PC-3 (cell line): ENCODE measurements around the gene EXOC6B. TPM values are rescaled to one million over a fixed set of nuclear protein-coding genes. Genes with fewer than 3 reads are reported as not detected.

Source experiments
- ATAC-seq: fragments of 200-7000 bp; cut with Tn5 transposase; 2 replicates; pipeline ENCODE4 v1.9.1; 2020; ENCODE audit warnings: mild to moderate bottlenecking, moderate library complexity
- BruUV-seq: library from RNA; stranded (reverse); fragments of 400-500 nt; replicated peaks from 2 replicates; lab custom pipeline; 2021; lab: Mats Ljungman, UMichigan
- CTCF ChIA-PET: fragments of 300-600 bp; sonication (Branson Sonifier 250); formaldehyde crosslinking; loops from one replicate; lab custom pipeline; 2022; ENCODE audit warnings: antibody characterized with exemption; lab: Charles Lee
- POLR2A ChIA-PET: fragments of 300-600 bp; sonication (Branson Sonifier 250); formaldehyde crosslinking; loops from one replicate; lab custom pipeline; 2022; ENCODE audit warnings: antibody characterized with exemption; ENCODE audit not compliant: unreplicated experiment; lab: Charles Lee
- DNase-seq: peaks from one replicate; pipeline ENCODE4 v3.0.0-alpha.2; 2015
- H2AFZ ChIP-seq: fragments of 300-600 bp; sonication (generic); 2 replicates; pipeline ENCODE4 v1.6.0; 2016; ENCODE audit warnings: antibody characterized with exemption, low read length
- H3F3A ChIP-seq: fragments of 300-600 bp; sonication (generic); one replicate; pipeline ENCODE4 v1.6.0; 2017; ENCODE audit warnings: antibody characterized with exemption, low read length, control low read depth, mild to moderate bottlenecking; ENCODE audit not compliant: unreplicated experiment
- H3K27ac ChIP-seq: fragments of 300-600 bp; sonication (generic); 2 replicates; pipeline ENCODE4 v1.5.1; 2016; ENCODE audit warnings: mild to moderate bottlenecking, low read length
- H3K27me3 ChIP-seq: fragments of 300-600 bp; sonication (generic); 2 replicates; pipeline ENCODE4 v1.6.1; 2016; ENCODE audit warnings: low read length, mixed read lengths
- H3K36me3 ChIP-seq: fragments of 300-600 bp; sonication (generic); 2 replicates; pipeline ENCODE4 v1.6.1; 2016; ENCODE audit warnings: low read depth, mixed run types, low read length, mixed read lengths
- H3K4me1 ChIP-seq: fragments of 300-600 bp; sonication (generic); 2 replicates; pipeline ENCODE4 v1.5.1; 2016; ENCODE audit warnings: low read length; ENCODE audit not compliant: insufficient read depth
- H3K4me2 ChIP-seq: fragments of 300-600 bp; sonication (generic); 2 replicates; pipeline ENCODE4 v1.6.0; 2016; ENCODE audit warnings: low read length
- H3K4me3 ChIP-seq: fragments of 300-600 bp; sonication (generic); 2 replicates; pipeline ENCODE4 v1.5.1; 2016; ENCODE audit warnings: mild to moderate bottlenecking, low read length, mixed read lengths
- H3K79me2 ChIP-seq: fragments of 300-600 bp; sonication (generic); 2 replicates; pipeline ENCODE4 v1.6.1; 2017; ENCODE audit warnings: low read length, mixed read lengths
- H3K9ac ChIP-seq: fragments of 300-600 bp; sonication (generic); 2 replicates; pipeline ENCODE4 v1.6.0; 2016; ENCODE audit warnings: mild to moderate bottlenecking, low read length
- H3K9me2 ChIP-seq: fragments of 300-600 bp; sonication (generic); replicated peaks from 2 replicates; pipeline ENCODE4 v1.6.1; 2016; ENCODE audit warnings: mixed run types, low read length, mixed read lengths
- H3K9me3 ChIP-seq: fragments of 300-600 bp; sonication (generic); 2 replicates; pipeline ENCODE4 v1.6.1; 2016; ENCODE audit warnings: low read length, mixed read lengths
- H4K20me1 ChIP-seq: fragments of 300-600 bp; sonication (generic); 2 replicates; pipeline ENCODE4 v1.6.1; 2016; ENCODE audit warnings: low read length, mixed read lengths
- CTCF ChIP-seq: fragments of 300-600 bp; sonication (generic); conservative IDR thresholded peaks from 2 replicates; pipeline ENCODE4 v1.5.1; 2017; ENCODE audit warnings: antibody characterized with exemption, low read depth, mild to moderate bottlenecking, low read length
- EZH2 ChIP-seq: fragments of 300-600 bp; sonication (generic); IDR thresholded peaks from one replicate; pipeline ENCODE4 v1.6.1; 2017; ENCODE audit warnings: antibody characterized with exemption, mild to moderate bottlenecking, low read length; ENCODE audit not compliant: unreplicated experiment
- EZH2phosphoT487 ChIP-seq: fragments of 300-600 bp; sonication (generic); IDR thresholded peaks from 2 replicates; pipeline ENCODE4 v1.6.1; 2018; ENCODE audit warnings: mild to moderate bottlenecking, antibody characterized with exemption, low read length, borderline replicate concordance
- intact Hi-C: fragments of 100-400 bp; cut with micrococcal nuclease; formaldehyde crosslinking; loops from 2 replicates; pipeline ENCODE4 v1.9.0; 2023
- total RNA-seq: library from RNA; depleted of rRNA; stranded (reverse); fragments of >200 nt; gene quantifications from 2 replicates; pipeline ENCODE4 v1.2.3, GENCODE V29; 2014

Gene EXOC6B
- total RNA-seq, 1 experiment from 2014 or later, result 13.9 TPM

- intact Hi-C loops, result no loop called here
- TF ChIP-seq EZH2phosphoT487 (no peak), CTCF (no peak), EZH2 (no peak)
- no peaks in the 10 kb centered on the region for H3F3A ChIP-seq
- H4K20me1 ChIP-seq, result no peaks in the 10 kb centered on the region
- H2AFZ ChIP-seq, result no peak overlapping the region
- H3K27me3 ChIP-seq, result no peaks in the 10 kb centered on the region
- H3K36me3 ChIP-seq, result 0 out of 2 replicates have a peak, but pooled peaks cover 4% of the 10 kb centered on the region
- BruUV-seq, result no TSS peak
- H3K4me1 ChIP-seq, result no peaks in the 10 kb centered on the region
- DNase-seq (no peak), ATAC-seq (no peak)
- no peaks in the 10 kb centered on the region for H3K9me2 ChIP-seq
- ChIA-PET POLR2A (no interaction called here), CTCF (no interaction called here)
- no peak overlapping the region for H3K9ac ChIP-seq
- H3K27ac ChIP-seq, result no peak overlapping the region
- H3K79me2 ChIP-seq, result no peaks in the 10 kb centered on the region
- H3K4me3 ChIP-seq, result no peak overlapping the region
- no peaks in the 10 kb centered on the region for H3K9me3 ChIP-seq
- H3K4me2 ChIP-seq, result no peak overlapping the region
Observed at GRCh38 chr2:72511906-72512305, 313.9 kb downstream of the EXOC6B start.

- ChIA-PET POLR2A (no interaction called here), CTCF (no interaction called here)
- Histone ChIP-seq H3K4me1 (no peaks in the 10 kb centered on the region), H3K4me3 (no peak overlapping the region), H3K27me3 (no peaks in the 10 kb centered on the region), H3K79me2 (no peaks in the 10 kb centered on the region), H3K9me3 (no peaks in the 10 kb centered on the region), H3K4me2 (no peak overlapping the region), H4K20me1 (no peaks in the 10 kb centered on the region), H3F3A (no peaks in the 10 kb centered on the region), H2AFZ (no peak overlapping the region), H3K9ac (no peak overlapping the region), H3K27ac (no peak overlapping the region), H3K9me2 (no peaks in the 10 kb centered on the region), H3K36me3 (no peaks in the 10 kb centered on the region)
- TF ChIP-seq EZH2phosphoT487 (no peak), CTCF (no peak), EZH2 (no peak)
- ATAC-seq (no peak), DNase-seq (no peak)
- intact Hi-C loops, result no loop called here
- BruUV-seq, result no TSS peak
Observed at GRCh38 chr2:72497763-72498162, 328.1 kb downstream of the EXOC6B start.

GRCh38 chr2:72496479-72496878 is 329.4 kb downstream of the EXOC6B start:
- Histone ChIP-seq H3K36me3 (0 out of 2 replicates have a peak, but pooled peaks cover 2% of the 10 kb centered on the region), H3K9me2 (no peaks in the 10 kb centered on the region), H4K20me1 (no peaks in the 10 kb centered on the region), H3F3A (no peaks in the 10 kb centered on the region), H3K27me3 (no peaks in the 10 kb centered on the region), H3K9me3 (no peaks in the 10 kb centered on the region), H2AFZ (no peak overlapping the region), H3K79me2 (no peaks in the 10 kb centered on the region), H3K9ac (no peak overlapping the region), H3K4me1 (no peaks in the 10 kb centered on the region), H3K27ac (no peak overlapping the region), H3K4me2 (no peak overlapping the region), H3K4me3 (no peak overlapping the region)
- ATAC-seq (no peak), DNase-seq (no peak)
- no peak for TF ChIP-seq EZH2
- no peak for TF ChIP-seq EZH2phosphoT487
- no peak for TF ChIP-seq CTCF
- BruUV-seq, result no TSS peak
- intact Hi-C loops, result no loop called here
- ChIA-PET POLR2A (interaction anchor here (0.5 kb wide), 1 partner anchor 84 kb away, joined by 6 read pairs; no protein-coding TSS in a partner anchor), CTCF (no interaction called here)
